KMS-11 (cell line): ENCODE results near the gene STK24.

Experiments used
- H2AFZ ChIP-seq: fragments of 200-600 bp; sonication (generic); 2 replicates; pipeline ENCODE4 v1.6.1; 2016; ENCODE audit warnings: antibody characterized with exemption, mixed run types, low read depth
- H3K27ac ChIP-seq: fragments of 200-600 bp; sonication (generic); 2 replicates; pipeline ENCODE4 v1.6.1; 2016; ENCODE audit warnings: mild to moderate bottlenecking, mixed run types
- H3K27me3 ChIP-seq: fragments of 200-600 bp; sonication (generic); 2 replicates; pipeline ENCODE4 v1.6.1; 2017; ENCODE audit warnings: mild to moderate bottlenecking, low read depth, mixed run types, moderate library complexity; ENCODE audit not compliant: insufficient read depth
- H3K36me3 ChIP-seq: fragments of 200-600 bp; sonication (generic); 2 replicates; pipeline ENCODE4 v1.6.1; 2017; ENCODE audit warnings: mild to moderate bottlenecking, mixed run types; ENCODE audit not compliant: insufficient read depth
- H3K4me1 ChIP-seq: fragments of 200-600 bp; sonication (generic); 2 replicates; pipeline ENCODE4 v1.6.1; 2016; ENCODE audit warnings: mild to moderate bottlenecking, low read depth, mixed run types; ENCODE audit not compliant: poor library complexity, severe bottlenecking
- H3K4me2 ChIP-seq: fragments of 200-600 bp; sonication (generic); 2 replicates; pipeline ENCODE4 v1.7.0; 2016; ENCODE audit warnings: mild to moderate bottlenecking, mixed run types
- H3K4me3 ChIP-seq: fragments of 200-600 bp; sonication (generic); IDR thresholded peaks from 2 replicates; pipeline ENCODE4 v1.6.1; 2017; ENCODE audit warnings: low read depth, low read length, mixed read lengths; ENCODE audit not compliant: insufficient read depth
- H3K79me2 ChIP-seq: fragments of 200-600 bp; sonication (generic); 2 replicates; pipeline ENCODE4 v1.6.1; 2016; ENCODE audit warnings: low read depth, mixed run types; ENCODE audit not compliant: insufficient read depth
- H3K9ac ChIP-seq: fragments of 200-600 bp; sonication (generic); 2 replicates; pipeline ENCODE4 v1.6.1; 2016; ENCODE audit warnings: mild to moderate bottlenecking, mixed run types
- H4K20me1 ChIP-seq: fragments of 200-600 bp; sonication (generic); 2 replicates; pipeline ENCODE4 v1.6.1; 2016; ENCODE audit warnings: mild to moderate bottlenecking, mixed run types; ENCODE audit not compliant: insufficient read depth
- CTCF ChIP-seq: fragments of 200-600 bp; sonication (generic); conservative IDR thresholded peaks from 2 replicates; pipeline ENCODE4 v1.6.1; 2017; ENCODE audit warnings: low read depth, mild to moderate bottlenecking, antibody characterized with exemption, low read length, moderate library complexity, mixed read lengths

Gene STK24

GRCh38 chr13:98484289-98485219 is 92.4 kb downstream of the STK24 start:
- Histone ChIP-seq H3K9ac (no peak overlapping the region), H3K4me3 (no peak overlapping the region)

GRCh38 chr13:98483601-98484288 is 93.2 kb downstream of the STK24 start:
- no peak for TF ChIP-seq CTCF
- no peak overlapping the region for H3K4me2 ChIP-seq
- no peak overlapping the region for H3K9ac ChIP-seq
- H3K36me3 ChIP-seq, result no peaks in the 10 kb centered on the region
- no peak overlapping the region for H3K4me3 ChIP-seq
- 0 out of 2 replicates have a peak, but pooled peaks cover 6% of the 10 kb centered on the region for H4K20me1 ChIP-seq
- H3K4me1 ChIP-seq, result peaks cover 61% of the 10 kb centered on the region
- H3K27ac ChIP-seq, result no peak overlapping the region; the same call in 1 of the 2 replicates
- H3K79me2 ChIP-seq, result peaks cover 44% of the 10 kb centered on the region; the same call in 1 of the 2 replicates
- no peaks in the 10 kb centered on the region for H3K27me3 ChIP-seq
- no peak overlapping the region for H2AFZ ChIP-seq

More at GRCh38 chr13:98484289-98485219, 92.4 kb downstream of the STK24 start:
- Histone ChIP-seq H3K27ac (peak overlapping the region; percentile 41; the same call in 1 of the 2 replicates), H4K20me1 (0 out of 2 replicates have a peak, but pooled peaks cover 8% of the 10 kb centered on the region), H3K27me3 (no peaks in the 10 kb centered on the region), H3K4me2 (peak overlapping the region; percentile 25; the same call in 1 of the 2 replicates), H3K4me1 (peaks cover 63% of the 10 kb centered on the region), H2AFZ (no peak overlapping the region), H3K79me2 (peaks cover 44% of the 10 kb centered on the region; the same call in 1 of the 2 replicates), H3K36me3 (no peaks in the 10 kb centered on the region)
- TF ChIP-seq CTCF, result no peak

- H3K27ac ChIP-seq, result no peak overlapping the region
Observed at GRCh38 chr13:98482476-98483444, 94.1 kb downstream of the STK24 start.

More at GRCh38 chr13:98482476-98483444, 94.1 kb downstream of the STK24 start:
- H3K27me3 ChIP-seq, result no peaks in the 10 kb centered on the region
- H3K36me3 ChIP-seq, result no peaks in the 10 kb centered on the region
- H3K4me3 ChIP-seq, result no peak overlapping the region
- H3K4me1 ChIP-seq, result peaks cover 59% of the 10 kb centered on the region
- no peak overlapping the region for H2AFZ ChIP-seq
- 0 out of 2 replicates have a peak, but pooled peaks cover 6% of the 10 kb centered on the region for H4K20me1 ChIP-seq
- no peak overlapping the region for H3K4me2 ChIP-seq
- peaks cover 39% of the 10 kb centered on the region; the same call in 1 of the 2 replicates for H3K79me2 ChIP-seq
- TF ChIP-seq CTCF, result no peak
- no peak overlapping the region for H3K9ac ChIP-seq
